ENCODE results near the gene PHRF1. TPM values are rescaled to one million over a fixed set of nuclear protein-coding genes. Genes with fewer than 3 reads are reported as not detected.
A peak's percentile ranks its signal among the peaks of the same experiment; 100 is the strongest.

Gene PHRF1
- total RNA-seq, 1 experiment from 2014 or later, result 48.9 TPM

DNA sequence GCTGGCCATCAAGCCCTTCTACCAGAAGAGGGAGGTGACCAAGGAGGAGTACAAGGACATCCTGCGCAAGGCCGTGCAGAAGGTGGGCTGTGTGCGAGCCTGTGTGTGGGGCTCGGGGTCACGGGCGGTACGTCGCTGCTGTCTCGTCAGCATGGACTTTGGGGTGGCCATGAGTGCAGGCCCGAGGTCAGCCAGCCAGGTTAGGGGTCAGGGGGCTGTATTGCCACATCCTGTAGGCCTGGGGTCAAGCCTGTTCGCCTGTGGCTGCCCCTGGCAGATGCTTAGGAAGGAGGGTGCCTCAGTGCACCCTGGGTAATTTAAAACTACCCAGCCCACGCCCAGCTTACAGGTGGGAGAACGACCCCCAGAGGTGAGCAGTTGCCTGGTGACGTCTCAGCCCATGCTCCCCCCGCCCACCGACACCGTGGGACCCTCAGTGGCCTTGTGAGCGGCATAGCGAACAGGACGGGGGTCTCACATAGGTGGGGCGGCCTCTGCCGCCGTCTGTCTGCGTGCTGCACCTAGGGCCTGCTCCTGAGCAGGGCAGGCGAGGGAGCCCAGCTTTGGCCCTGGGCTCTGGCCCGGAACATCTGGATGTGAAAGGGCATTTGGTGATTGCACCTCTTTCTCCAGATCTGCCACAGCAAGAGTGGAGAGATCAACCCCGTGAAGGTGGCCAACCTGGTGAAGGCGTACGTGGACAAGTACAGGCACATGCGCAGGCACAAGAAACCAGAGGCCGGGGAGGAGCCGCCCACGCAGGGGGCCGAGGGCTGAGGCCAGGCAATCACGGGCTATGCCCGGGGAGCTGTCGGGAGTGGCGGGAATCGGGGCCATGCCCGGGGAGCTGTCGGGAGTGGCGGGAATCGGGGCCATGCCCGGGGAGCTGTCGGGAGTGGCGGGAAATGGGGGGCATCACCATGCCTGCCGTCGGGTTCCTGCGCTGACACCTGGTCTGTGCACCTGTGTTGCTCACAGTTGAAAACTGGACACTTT, 35.0 kb downstream of the PHRF1 start:
- H2BK15ac ChIP-seq (ENCODE audit: low read depth, low read length), result no peak overlapping the region

More for the DNA sequence above, 35.0 kb downstream of the PHRF1 start:
- Histone ChIP-seq H3K23ac (ENCODE audit: insufficient read length, low read depth, low read length) (no peak overlapping the region), H4K8ac (replicated peaks; ENCODE audit: insufficient read length, low read depth, low read length) (no peak overlapping the region), H3K9me3 (ENCODE audit: control insufficient read depth, low read depth, low read length) (no peaks in the 10 kb centered on the region), H4K91ac (ENCODE audit: insufficient read length, low read depth, low read length) (no peak overlapping the region), H3K79me1 (ENCODE audit: insufficient read depth, low read depth, low read length, poor library complexity, severe bottlenecking) (no peaks in the 10 kb centered on the region), H3K27ac (ENCODE audit: insufficient read length, low read depth, low read length) (no peak overlapping the region), H4K20me1 (ENCODE audit: control insufficient read depth, insufficient read depth, insufficient read length) (peaks cover 2% of the 10 kb centered on the region), H3T11ph (ENCODE audit: low read length) (no peak overlapping the region), H2AFZ (ENCODE audit: low read length) (no peak overlapping the region), H3K23me2 (ENCODE audit: insufficient read length, low read depth, low read length, poor library complexity, severe bottlenecking) (peaks cover 4% of the 10 kb centered on the region), H3K4ac (ENCODE audit: low read depth, low read length) (no peak overlapping the region), H2AK5ac (ENCODE audit: insufficient read length, low read length) (no peak overlapping the region), H3K79me2 (ENCODE audit: insufficient read depth, low read length) (no peaks in the 10 kb centered on the region), H2BK120ac (ENCODE audit: low read depth, low read length, poor library complexity, severe bottlenecking) (no peak overlapping the region), H3K27me3 (ENCODE audit: insufficient read depth, low read length) (no peaks in the 10 kb centered on the region), H3K4me1 (ENCODE audit: insufficient read depth, low read length) (no peaks in the 10 kb centered on the region), H3K4me2 (ENCODE audit: insufficient read depth, insufficient read length, low read length) (no peak overlapping the region), H3K14ac (ENCODE audit: insufficient read depth, low read length) (no peak overlapping the region), H3K9ac (ENCODE audit: extremely low read depth, insufficient read length, low read length) (no peak overlapping the region), H2BK20ac (ENCODE audit: low read depth, low read length, poor library complexity, severe bottlenecking) (no peak overlapping the region), H2BK5ac (ENCODE audit: insufficient read length, low read length) (no peak overlapping the region), H3K56ac (ENCODE audit: insufficient read length, low read depth, low read length) (no peak overlapping the region), H3K18ac (ENCODE audit: insufficient read length, low read depth, low read length) (no peak overlapping the region), H2BK12ac (ENCODE audit: insufficient read length, low read depth, low read length) (no peak overlapping the region), H4K5ac (ENCODE audit: insufficient read length, low read depth, low read length) (no peak overlapping the region)
- WGBS (ENCODE audit: extremely low coverage, insufficient read length, low lambda C conversion rate), result no CpG with 5 or more reads among the region's 49 CpGs
- peak overlapping the region in 2 of 3 experiments; percentile 32 to 70; a peak in 2 of 7 replicates for H3K27ac Mint-ChIP-seq
- H3K4me1 Mint-ChIP-seq, result peaks cover 4 to 6% of the 10 kb centered on the region in 2 experiments; a peak in 3 of 4 replicates
- H3K27me3 Mint-ChIP-seq (ENCODE audit: low read depth), result no peaks in the 10 kb centered on the region
- TF ChIP-seq, protein P1, sequence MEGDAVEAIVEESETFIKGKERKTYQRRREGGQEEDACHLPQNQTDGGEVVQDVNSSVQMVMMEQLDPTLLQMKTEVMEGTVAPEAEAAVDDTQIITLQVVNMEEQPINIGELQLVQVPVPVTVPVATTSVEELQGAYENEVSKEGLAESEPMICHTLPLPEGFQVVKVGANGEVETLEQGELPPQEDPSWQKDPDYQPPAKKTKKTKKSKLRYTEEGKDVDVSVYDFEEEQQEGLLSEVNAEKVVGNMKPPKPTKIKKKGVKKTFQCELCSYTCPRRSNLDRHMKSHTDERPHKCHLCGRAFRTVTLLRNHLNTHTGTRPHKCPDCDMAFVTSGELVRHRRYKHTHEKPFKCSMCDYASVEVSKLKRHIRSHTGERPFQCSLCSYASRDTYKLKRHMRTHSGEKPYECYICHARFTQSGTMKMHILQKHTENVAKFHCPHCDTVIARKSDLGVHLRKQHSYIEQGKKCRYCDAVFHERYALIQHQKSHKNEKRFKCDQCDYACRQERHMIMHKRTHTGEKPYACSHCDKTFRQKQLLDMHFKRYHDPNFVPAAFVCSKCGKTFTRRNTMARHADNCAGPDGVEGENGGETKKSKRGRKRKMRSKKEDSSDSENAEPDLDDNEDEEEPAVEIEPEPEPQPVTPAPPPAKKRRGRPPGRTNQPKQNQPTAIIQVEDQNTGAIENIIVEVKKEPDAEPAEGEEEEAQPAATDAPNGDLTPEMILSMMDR (conservative IDR thresholded peaks at IDR 0.05), result no peak
- peaks cover 18 to 53% (median 51%) of the 10 kb centered on the region in 3 experiments for H3K36me3 Mint-ChIP-seq (ENCODE audit: insufficient read depth in 1 of 3, low read depth in 3 of 3)
- H3K4me3 Mint-ChIP-seq, result no peak overlapping the region; a peak in 1 of 5 replicates
- no peak for DNase-seq
- H3K9me3 Mint-ChIP-seq, result no peaks in the 10 kb centered on the region
